ENCODE results near the gene PSMD1.

- no peak for TF ChIP-seq POLR2AphosphoS5 (IDR thresholded peaks at IDR 0.05; ENCODE audit: low read depth, low read length)
- TF ChIP-seq TAF1 (IDR thresholded peaks at IDR 0.05; ENCODE audit: borderline replicate concordance, insufficient read depth, low read length) = no peak
- TF ChIP-seq REST (IDR thresholded peaks at IDR 0.05; ENCODE audit: insufficient read depth in 1 of 2, low read depth in 2 of 2, low read length in 2 of 2) = no peak
- no peak for TF ChIP-seq SIN3A (IDR thresholded peaks at IDR 0.05; ENCODE audit: borderline replicate concordance, insufficient read depth, low read length)
Observed at GRCh38 chr2:231115651-231116050, 59.0 kb downstream of the PSMD1 start.

Data from PFSK-1 (cell line).